ENCODE data around the gene SHPK.

Gene SHPK

DNA sequence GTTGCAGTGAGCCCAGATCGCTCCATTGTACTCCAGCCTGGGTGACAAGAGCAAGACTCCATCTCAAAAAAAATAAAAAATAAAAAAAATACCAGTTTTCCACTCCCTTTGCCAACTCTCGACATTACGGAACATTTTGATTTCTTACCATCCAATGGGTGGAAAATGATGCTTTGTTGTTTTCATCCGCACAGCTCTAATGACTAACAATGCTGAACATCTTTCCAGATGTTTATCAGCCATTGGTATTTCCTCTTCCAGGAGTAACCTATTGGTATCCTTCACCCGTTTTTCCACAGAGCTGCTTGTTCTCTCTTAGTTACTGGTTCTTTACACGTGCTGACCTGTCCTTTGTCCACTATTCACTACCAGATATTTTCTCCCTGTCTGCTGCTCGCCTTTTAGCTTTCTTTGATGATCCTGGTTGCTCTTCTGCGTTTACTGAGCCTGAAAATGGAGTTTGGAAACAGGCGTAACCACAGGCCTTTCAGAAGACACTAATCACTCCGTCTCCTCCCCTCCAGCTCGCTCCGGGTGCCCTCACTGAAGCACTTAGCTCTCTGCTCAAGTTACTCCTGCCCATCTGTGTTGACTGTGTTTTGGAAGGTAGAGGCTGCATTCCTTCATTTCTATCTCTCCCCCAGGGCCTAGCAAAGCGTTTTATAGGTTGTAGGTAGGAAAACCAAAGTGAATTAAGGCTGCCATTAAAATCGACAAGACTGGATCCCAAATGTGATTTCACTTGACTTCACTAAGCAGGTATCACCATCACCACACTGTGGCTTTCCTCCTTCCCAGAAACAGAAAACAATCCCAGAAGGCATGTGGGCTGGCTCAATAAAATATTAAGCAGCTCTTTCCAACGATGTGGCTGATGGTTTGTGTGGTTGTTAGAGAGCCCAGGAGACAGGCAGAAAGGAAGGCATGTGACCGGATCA, 8.9 kb downstream of the SHPK start:
- no peak for DNase-seq

DNA sequence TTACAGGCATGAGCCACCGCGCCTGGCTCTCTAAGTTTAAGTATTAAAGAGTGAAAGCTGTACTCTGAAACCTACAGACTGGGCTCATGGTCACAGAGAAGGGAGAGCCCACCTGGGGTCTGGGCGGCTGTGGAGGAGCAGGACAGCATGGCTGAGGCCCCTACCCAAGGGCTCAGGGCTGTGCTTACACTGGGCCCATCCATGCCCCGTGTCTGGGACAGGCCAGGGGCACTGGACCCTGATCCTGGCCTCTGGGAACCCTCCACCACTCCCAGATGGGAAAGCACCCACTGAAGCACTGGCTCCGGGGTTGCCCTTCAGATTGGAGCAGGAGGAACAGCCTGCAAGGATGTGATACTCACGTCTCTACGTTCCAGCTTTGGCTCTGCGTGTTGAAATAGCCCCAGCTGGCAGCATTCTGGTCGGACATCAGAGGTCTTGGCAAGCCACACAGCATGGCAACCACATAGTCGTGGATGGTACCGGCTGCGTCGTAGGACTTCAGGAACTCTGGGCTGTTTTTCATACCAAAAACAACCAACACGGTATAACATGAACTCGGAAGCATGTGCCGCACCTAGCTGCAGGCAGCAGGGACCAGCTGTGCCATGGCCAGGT, 13.0 kb downstream of the SHPK start:
- no peak for DNase-seq

DNA sequence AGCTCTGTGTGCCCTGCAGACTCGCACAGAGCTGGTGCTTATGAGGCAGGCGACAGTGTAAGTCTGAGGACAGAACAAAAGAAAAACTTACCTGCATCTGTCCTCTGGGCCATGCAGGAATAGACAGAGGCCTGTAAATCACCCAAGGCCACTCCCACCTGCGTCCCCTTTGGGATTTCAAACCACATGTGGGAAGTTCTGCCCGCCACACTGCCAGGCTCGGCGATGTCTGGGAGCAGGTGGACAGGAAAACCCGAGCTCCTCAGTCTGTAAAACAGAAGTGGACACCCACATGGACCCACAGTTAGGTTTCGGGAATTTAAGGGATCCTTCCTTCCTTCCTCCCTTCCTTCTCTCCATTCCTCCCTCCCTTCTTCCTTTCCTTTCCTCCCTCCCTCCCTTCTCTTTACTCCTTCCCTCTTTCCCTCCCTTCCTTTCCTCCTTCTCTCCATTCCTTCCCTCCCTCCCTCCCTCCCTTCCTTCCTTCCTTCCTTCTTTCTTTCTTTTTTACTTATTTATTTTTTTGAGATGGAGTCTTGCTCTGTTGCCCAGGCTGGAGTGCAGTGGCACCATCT, 14.8 kb downstream of the SHPK start:
- no peak for DNase-seq

- no peak for DNase-seq
Measured at GRCh38 chr17:3615160-3615870, 20.7 kb downstream of the SHPK start.

DNA sequence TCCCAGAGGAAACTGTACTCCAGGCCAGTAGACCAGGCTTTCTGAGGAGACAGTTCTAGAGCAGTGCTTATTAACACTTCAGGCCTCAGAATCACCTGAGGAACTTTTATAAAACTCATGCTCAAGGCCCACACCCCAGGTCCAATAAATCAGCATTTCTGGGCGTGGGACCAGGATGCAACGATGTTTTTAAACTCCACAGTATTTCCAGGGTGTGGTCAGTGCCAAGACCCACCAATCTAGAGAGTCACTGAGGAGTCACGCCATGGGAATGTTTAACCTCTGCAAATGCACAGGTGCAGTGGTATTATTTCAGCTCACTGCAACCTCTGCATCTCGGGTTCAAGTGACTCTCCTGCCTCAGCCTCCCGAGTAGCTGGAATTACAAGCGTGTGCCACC, 22.9 kb downstream of the SHPK start:
- DNase-seq: no peak

DNA sequence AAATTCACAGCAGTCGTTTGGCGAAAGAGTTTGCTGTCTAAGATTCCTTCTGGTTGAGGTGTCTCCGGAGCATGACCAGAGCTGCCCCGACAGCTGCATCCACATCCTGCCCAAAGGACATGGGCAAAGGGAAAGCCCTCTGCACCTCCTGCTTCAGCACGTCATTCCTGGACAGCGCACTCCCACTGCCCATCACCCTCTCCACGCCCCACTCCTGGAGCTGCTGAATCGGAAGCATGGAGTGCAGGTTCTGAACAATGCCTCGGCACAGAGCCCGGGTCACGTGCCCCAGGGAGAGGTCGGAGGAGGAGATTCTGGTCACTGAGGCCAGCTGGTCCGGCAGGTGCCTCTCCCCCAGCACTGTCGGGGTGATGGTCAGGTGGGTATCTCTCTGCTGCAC, 25.5 kb downstream of the SHPK start:
- DNase-seq: no peak

GRCh38 chr17:3609689-3610088, 26.4 kb downstream of the SHPK start:
- no peak for DNase-seq

GRCh38 chr17:3603870-3604259, 32.2 kb downstream of the SHPK start:
- DNase-seq: no peak

GRCh38 chr17:3603119-3603869, 32.8 kb downstream of the SHPK start:
- DNase-seq: no peak

- DNase-seq: no peak
Measured at GRCh38 chr17:3602499-3602898, 33.6 kb downstream of the SHPK start.

DNA sequence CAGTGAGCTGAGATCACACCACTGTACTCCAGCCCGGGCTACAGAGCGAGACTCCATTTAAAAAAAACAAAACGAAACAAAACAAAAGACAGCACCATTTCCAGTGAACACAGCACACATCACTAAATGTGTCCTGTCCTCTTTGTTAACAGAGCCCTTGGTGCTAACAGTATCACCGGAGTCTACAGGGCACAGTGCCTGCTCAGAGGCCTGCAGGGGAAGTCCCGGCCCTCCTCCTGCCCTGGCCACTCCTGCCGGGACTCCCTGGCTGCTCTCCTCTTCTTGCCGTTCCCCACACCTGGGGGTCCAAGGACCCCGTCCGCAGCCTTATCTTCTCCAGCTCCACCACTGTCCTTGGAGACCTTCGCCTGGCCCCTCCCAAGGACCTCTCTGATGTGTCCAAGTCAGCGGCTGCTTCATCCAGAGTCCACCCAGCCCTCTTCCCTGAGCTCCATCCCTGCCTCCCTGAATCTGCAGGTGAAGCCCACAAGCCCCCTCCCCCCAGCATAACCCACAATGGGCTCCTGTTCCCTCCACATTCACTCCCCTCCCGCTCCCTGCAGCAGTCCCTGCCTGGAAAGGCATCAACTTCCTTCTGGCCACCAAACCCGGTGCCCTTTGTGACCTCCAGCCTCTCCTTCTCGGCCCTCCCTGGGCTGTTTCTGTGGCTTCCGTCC, 35.4 kb downstream of the SHPK start:
- DNase-seq: no peak

DNA sequence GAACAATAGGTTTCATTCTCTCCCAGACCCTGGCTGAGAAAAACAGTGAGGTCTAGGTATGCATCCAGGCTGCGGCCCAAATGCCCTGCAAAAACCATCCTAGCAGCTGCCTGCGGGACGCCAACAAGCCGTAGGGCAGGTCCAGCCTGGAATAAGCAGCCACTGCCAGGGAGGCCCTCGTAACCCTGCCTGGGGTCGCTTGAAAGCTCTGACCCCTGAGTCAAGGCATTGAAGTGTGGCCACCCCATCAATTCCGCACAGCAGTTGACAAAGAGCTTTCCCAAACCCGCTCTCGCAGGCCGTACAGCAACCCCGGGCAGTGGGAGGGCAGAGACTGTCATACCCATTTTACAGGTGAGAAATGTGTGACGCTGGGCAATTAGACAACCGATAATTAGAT, 38.0 kb downstream of the SHPK start:
- no peak for DNase-seq

DNA sequence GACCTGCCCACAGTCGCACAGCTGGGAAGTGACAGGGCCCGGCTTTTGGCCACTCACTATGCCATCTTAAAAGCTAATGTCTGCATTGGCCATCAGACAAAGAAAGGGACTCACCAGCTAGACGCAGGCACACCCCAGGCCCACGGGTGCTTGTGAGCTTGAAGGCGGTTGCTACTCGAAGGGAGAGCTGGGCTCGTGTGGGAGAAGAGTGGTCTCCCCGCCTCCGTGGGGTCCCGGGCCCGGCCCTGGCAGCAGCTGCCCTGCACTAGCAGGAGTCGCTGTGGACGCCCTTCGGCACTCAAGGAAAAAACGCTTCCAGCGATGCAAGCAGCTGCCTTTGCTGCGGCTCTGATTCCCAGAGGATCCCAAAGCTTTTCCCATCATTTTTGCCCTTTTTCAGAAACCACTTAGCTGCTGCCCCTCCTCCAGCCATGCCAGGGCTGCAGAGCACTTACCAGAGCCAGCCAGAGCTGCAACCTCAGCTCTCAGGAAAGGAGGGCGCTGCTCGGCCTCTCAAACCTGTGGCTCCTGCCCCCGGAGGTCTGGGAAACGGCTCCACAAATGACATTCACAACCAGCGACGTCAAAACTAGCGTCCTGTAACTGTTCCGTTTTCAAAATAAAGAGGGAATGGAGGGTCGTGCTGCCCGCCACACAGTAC, 39.1 kb downstream of the SHPK start:
- DNase-seq: no peak

DNA sequence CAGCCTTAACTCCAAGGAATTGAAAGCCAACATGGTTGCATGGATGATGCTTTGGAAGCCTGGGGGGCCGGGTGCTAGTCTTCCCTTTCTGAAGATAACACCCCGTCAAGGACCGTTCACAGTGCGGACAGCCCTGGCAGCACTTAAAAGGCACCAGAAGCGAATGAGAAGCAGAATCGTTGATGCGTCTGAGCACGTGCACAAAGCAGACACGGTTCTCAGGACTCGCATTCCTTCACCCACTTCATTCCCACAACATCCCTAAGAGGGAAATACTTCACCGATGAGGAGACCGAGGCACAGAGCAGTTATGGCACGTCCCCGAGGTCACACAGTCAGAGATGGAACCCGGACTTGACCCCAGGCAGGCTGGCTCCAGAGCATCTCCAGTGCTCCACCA, 41.1 kb downstream of the SHPK start:
- DNase-seq: no peak

- DNase-seq: no peak
Measured at GRCh38 chr17:3594051-3594800, 41.8 kb downstream of the SHPK start.

- DNase-seq: no peak
Measured at GRCh38 chr17:3593384-3593783, 42.7 kb downstream of the SHPK start.

DNA sequence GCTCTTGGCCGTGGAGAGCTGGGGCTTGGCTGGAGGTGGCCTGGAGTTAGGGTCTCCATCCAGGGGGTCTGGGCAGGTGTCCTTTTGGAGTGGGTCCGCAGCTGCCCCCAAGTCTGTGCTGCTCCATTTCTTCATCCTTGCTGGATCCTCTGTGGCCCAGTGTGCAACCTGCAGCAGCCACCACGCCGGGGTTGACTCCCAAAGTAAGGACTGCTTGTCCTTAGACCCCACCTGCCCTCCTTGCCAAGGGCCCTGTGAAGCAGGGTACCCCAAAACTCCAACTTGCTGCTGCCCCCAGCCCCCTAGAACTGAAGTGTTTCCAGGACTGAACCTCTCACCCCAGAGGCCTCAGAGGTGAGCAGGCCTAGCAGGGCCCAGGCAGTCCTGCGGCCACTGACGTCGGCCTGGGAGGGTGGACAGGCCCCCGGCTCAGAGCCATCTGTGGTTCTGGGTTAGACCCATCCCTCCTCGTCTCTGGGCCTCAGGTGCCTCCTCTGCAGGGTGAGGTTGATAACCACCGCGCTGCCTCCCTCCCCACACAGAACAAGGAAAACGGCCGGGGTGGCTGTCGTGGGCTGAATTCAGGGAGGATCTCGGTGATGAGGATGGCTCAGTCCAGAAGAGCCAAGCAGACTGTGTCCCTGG, 43.7 kb downstream of the SHPK start:
- no peak for DNase-seq

DNA sequence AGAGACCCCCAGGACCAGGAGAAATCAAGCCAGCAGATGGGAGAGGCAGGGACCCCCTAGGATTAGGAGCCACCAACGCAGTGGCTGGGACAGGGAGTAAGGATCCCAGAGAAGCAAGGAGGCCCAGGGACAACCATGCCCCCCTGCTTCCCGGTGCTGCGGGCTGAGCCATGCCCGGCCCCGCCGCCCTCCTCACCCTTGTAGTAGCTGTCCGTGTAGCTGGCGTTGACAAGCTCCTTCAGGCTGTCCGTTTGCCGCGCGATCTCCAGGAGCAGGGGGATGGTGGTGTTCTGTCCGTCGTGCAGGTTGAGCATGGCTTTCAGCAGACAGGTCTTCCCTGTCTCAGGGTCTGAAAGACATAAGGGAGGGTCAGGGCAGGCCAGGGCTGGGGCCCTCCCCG, 45.3 kb downstream of the SHPK start:
- no peak for DNase-seq

GRCh38 chr17:3590231-3590630, 45.8 kb downstream of the SHPK start:
- no peak for DNase-seq

GRCh38 chr17:3589784-3590183, 46.3 kb downstream of the SHPK start:
- DNase-seq: no peak

Measured in activated effector memory CD4-positive, alpha-beta T cell treated with Interleukin-2 at 50 U/mL for 16 hours (primary cell).